Fibroblast of lung (primary cell): Measurements from ENCODE around the gene PKD1.

Experiments
- CTCF ChIP-seq, 2 donors: IDR thresholded peaks in 1 of 2; conservative IDR thresholded peaks in 1 of 2; 1 replicate in 1 of 2; 2 replicates in 1 of 2; pipeline ENCODE4 v1.5.1; 2011 to 2012; ENCODE audit warnings: low read length in 2 of 2, control low read depth in 1 of 2, inconsistent platforms in 1 of 2, low read depth in 1 of 2, mild to moderate bottlenecking in 1 of 2
- EZH2 ChIP-seq: IDR thresholded peaks from 2 replicates; pipeline ENCODE4 v1.5.1; 2012; ENCODE audit warnings: low read length, control low read depth, mild to moderate bottlenecking; ENCODE audit errors: missing control alignments

- no peak for TF ChIP-seq CTCF (conservative IDR thresholded peaks at IDR 0.05 in 1 of 2, IDR thresholded peaks at IDR 0.05 in 1 of 2; ENCODE audit: low read depth in 1 of 2, low read length in 2 of 2)
- TF ChIP-seq EZH2, result no peak
These were observed 49.5 kb downstream of the PKD1 start for GRCh38 chr16:2086106-2086742.
